HepG2 (cell line): ENCODE data around the gene GOLGA6L10. TPM values are rescaled to one million over a fixed set of nuclear protein-coding genes. Genes with fewer than 3 reads are reported as not detected.

Experiments
- ATAC-seq: fragments of 200-7000 bp; cut with Tn5 transposase; 3 replicates; pipeline ENCODE4 v1.9.1; 2020; ENCODE audit warnings: mild to moderate bottlenecking, moderate library complexity
- BruUV-seq: library from RNA; stranded (reverse); fragments of 400-500 nt; replicated peaks from 2 replicates; lab custom pipeline; 2021; lab: Mats Ljungman, UMichigan
- CTCF ChIA-PET: fragments of 300-600 bp; formaldehyde crosslinking; extraction: SDS; loops from one replicate; lab custom pipeline; 2021; ENCODE audit warnings: low total read pairs, inconsistent platforms, low intra/inter-chr PET ratio; lab: Yijun Ruan, JAX
- POLR2A ChIA-PET: fragments of 350-600 bp; sonication (Branson Sonifier 250); formaldehyde crosslinking; loops from one replicate; lab custom pipeline; 2020; ENCODE audit warnings: antibody characterized with exemption, inconsistent platforms; lab: Yijun Ruan, JAX
- DNase-seq: peaks from one replicate; pipeline ENCODE4 v3.0.0-alpha.2; 2015; ENCODE audit warnings: low spot score
- FAIRE-seq: peaks from 3 replicates; lab custom pipeline; 2011; peaks lifted over from hg19 to GRCh38; lab: Jason Lieb, UNC
- H2AFZ ChIP-seq: one replicate; pipeline ENCODE4 v1.6.1; 2011; ENCODE audit warnings: low read length, inconsistent platforms
- H3K27ac ChIP-seq: fragments of 300-600 bp; 3 replicates; pipeline ENCODE4 v1.8.0; 2011; ENCODE audit warnings: mixed run types, mild to moderate bottlenecking, mixed read lengths, low read length, inconsistent platforms; ENCODE audit not compliant: insufficient read depth; ENCODE audit errors: extremely low read length
- H3K27me3 ChIP-seq, 2 experiments: fragments of 200-600 bp in 1 of 2; 2 replicates in 1 of 2; 3 replicates in 1 of 2; pipeline versions ENCODE4 v1.6.0 to v1.8.0; 2011; ENCODE audit warnings: low read length in 2 of 2, mild to moderate bottlenecking in 2 of 2, moderate library complexity in 2 of 2, inconsistent platforms in 1 of 2; ENCODE audit not compliant: insufficient read depth in 2 of 2, control insufficient read depth in 1 of 2
- H3K36me3 ChIP-seq, 2 experiments: fragments of 200-600 bp in 1 of 2; replicated peaks in 1 of 2; 2 replicates in 1 of 2; 3 replicates in 1 of 2; pipeline versions ENCODE4 v1.5.1 to v1.8.0; 2011; ENCODE audit warnings: low read length in 2 of 2, inconsistent platforms in 1 of 2; ENCODE audit not compliant: insufficient read depth in 2 of 2, control insufficient read depth in 1 of 2
- H3K4me1 ChIP-seq: 2 replicates; pipeline ENCODE4 v1.5.1; 2012; ENCODE audit warnings: low read length, inconsistent platforms; ENCODE audit not compliant: insufficient read depth
- H3K4me2 ChIP-seq: 2 replicates; pipeline ENCODE4 v1.6.0; 2011; ENCODE audit warnings: low read depth, low read length, inconsistent platforms
- H3K4me3 ChIP-seq, 3 experiments: fragments of 200-600 bp in 1 of 3; sonication (generic), shearing (Covaris generic) in 1 of 3; replicated peaks in 1 of 3; 2 replicates each; pipeline ENCODE4 v1.5.1; 2011 to 2016; ENCODE audit warnings: low read length in 3 of 3, inconsistent platforms in 2 of 3, low read depth in 2 of 3, mild to moderate bottlenecking in 2 of 3, control low read depth in 1 of 3, mixed read lengths in 1 of 3; ENCODE audit not compliant: insufficient read depth in 1 of 3
- H3K79me2 ChIP-seq: one replicate; pipeline ENCODE4 v1.6.1; 2011; ENCODE audit warnings: low read length, inconsistent platforms; ENCODE audit not compliant: insufficient read depth
- H3K9ac ChIP-seq: 2 replicates; pipeline ENCODE4 v1.6.0; 2011; ENCODE audit warnings: mild to moderate bottlenecking, low read depth, low read length, inconsistent platforms; ENCODE audit not compliant: insufficient read depth
- H3K9me3 ChIP-seq: 2 replicates; pipeline ENCODE4 v1.5.1; 2012; ENCODE audit warnings: mild to moderate bottlenecking, low read length
- H4K20me1 ChIP-seq: 2 replicates; pipeline ENCODE4 v1.6.0; 2011; ENCODE audit warnings: inconsistent platforms, mild to moderate bottlenecking, low read length, moderate library complexity; ENCODE audit not compliant: insufficient read depth
- SNAI1 ChIP-seq: sonication (generic); formaldehyde crosslinking; IDR thresholded peaks from 2 replicates; pipeline ENCODE4 v1.5.0; 2020; ENCODE audit warnings: mild to moderate bottlenecking, missing genetic modification reagents, borderline replicate concordance
- TCF7L2 ChIP-seq: IDR thresholded peaks from 2 replicates; pipeline ENCODE4 v1.6.1; 2011; ENCODE audit warnings: mild to moderate bottlenecking, low read depth, low read length, moderate library complexity
- WGBS: methylation state at CpG from one replicate; pipeline ENCODE4 v1.1.6; 2017; ENCODE audit warnings: low lambda C conversion rate; 5-methylcytosine and 5-hydroxymethylcytosine counted together
- in situ Hi-C: cut with HindIII; loops from 2 replicates; pipeline ENCODE4 v1.10.0; 2017; ENCODE audit warnings: low pct_unique_long_range_greater_than_20kb; ENCODE audit not compliant: extremely low pct_ligation_motif_present
- intact Hi-C: fragments of 100-400 bp; cut with micrococcal nuclease; formaldehyde crosslinking; loops from one replicate; pipeline ENCODE4 v1.10.0; 2022; ENCODE audit not compliant: unreplicated experiment
- polyA plus RNA-seq, 8 experiments: library from polyadenylated mRNA; depleted of rRNA in 3 of 8; stranded (reverse) in 7 of 8; unstranded in 1 of 8; fragments of >200 nt; fragmentation: Illumina TruSeq in 4 of 8; extraction: Trizol in 4 of 8; gene quantifications; 2 replicates each; pipeline versions ENCODE4 v1.2.1 to v1.2.3, GENCODE V29; 2011 to 2016; ENCODE audit warnings: low read depth in 4 of 8, missing spikeins in 1 of 8, mixed read lengths in 1 of 8; ENCODE audit not compliant: insufficient read depth in 1 of 8
- total RNA-seq, 5 experiments: library from RNA; depleted of rRNA; stranded (reverse); fragments of >200 nt; fragmentation: Illumina TruSeq; extraction: Trizol; gene quantifications; 2 replicates each; pipeline ENCODE4 v1.2.3, GENCODE V29; 2016; ENCODE audit warnings: low read depth in 1 of 5
- TF ChIP-seq, protein P1 (sequence below): sonication (generic); formaldehyde crosslinking; IDR thresholded peaks from 2 replicates; pipeline ENCODE4 v1.5.0; 2020; ENCODE audit warnings: mild to moderate bottlenecking, missing genetic modification reagents, moderate library complexity
- TF ChIP-seq, protein P2 (sequence below): sonication (generic); formaldehyde crosslinking; IDR thresholded peaks from 2 replicates; pipeline ENCODE4 v1.8.1; 2023; ENCODE audit warnings: mild to moderate bottlenecking, missing genetic modification reagents

Gene GOLGA6L10
- total and polyA plus RNA-seq, 2 of the 13 experiments (the other 11 are each of a cell fraction or from before 2014, with no cell fraction given), result 1.5 to 2.5 TPM

DNA sequence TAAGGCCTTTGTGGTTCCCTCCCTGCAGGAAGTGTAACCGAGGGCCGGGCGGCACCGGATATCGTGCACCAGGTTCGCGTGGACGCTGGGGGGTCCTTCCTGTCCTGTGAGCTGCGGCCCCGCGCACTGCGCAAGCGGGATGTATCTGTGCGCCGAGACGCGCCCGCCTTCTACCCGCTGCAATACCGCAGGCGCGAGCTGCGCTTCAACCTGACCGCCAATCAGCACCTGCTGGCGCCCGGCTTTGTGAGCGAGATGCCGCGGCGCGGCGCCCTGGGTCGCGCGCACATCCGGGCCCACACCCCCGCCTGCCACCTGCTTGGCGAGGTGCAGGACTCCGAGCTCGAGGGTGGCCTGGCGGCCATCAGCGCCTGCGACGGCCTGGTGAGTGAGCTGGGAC, 50.8 kb downstream of the GOLGA6L10 start (continued):
- TF ChIP-seq, protein P1, sequence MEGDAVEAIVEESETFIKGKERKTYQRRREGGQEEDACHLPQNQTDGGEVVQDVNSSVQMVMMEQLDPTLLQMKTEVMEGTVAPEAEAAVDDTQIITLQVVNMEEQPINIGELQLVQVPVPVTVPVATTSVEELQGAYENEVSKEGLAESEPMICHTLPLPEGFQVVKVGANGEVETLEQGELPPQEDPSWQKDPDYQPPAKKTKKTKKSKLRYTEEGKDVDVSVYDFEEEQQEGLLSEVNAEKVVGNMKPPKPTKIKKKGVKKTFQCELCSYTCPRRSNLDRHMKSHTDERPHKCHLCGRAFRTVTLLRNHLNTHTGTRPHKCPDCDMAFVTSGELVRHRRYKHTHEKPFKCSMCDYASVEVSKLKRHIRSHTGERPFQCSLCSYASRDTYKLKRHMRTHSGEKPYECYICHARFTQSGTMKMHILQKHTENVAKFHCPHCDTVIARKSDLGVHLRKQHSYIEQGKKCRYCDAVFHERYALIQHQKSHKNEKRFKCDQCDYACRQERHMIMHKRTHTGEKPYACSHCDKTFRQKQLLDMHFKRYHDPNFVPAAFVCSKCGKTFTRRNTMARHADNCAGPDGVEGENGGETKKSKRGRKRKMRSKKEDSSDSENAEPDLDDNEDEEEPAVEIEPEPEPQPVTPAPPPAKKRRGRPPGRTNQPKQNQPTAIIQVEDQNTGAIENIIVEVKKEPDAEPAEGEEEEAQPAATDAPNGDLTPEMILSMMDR (CRISPR knock-in tag), result no peak

DNA sequence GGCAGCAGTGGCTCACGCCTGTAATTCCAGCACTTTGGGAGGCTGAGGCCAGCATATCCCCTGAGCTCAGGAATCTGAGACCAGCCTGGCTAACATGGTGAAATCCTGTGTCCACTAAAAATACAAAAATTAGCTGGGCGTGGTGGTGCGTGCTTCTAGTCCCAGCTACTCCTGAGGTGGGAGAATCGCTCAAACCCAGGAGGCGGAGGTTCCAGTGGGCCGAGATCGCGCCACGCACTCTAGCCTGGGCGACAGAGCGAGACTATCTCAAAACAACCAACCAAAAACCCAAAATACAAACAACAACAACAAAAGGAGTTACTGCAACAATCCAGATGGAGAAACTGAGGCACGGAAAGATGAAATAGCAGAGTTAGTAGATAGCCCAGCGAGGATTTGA, 51.2 kb downstream of the GOLGA6L10 start:
- no peaks in the 10 kb centered on the region for H3K79me2 ChIP-seq
- no peak for FAIRE-seq
- POLR2A ChIA-PET, result no interaction called here
- DNase-seq, result no peak
- no peaks in the 10 kb centered on the region for H4K20me1 ChIP-seq
- H2AFZ ChIP-seq, result no peak overlapping the region
- in situ Hi-C loops (no loop called here), intact Hi-C loops (no loop called here)
- H3K4me2 ChIP-seq, result no peak overlapping the region
- no TSS peak for BruUV-seq
- 63% methylated on average over 12 of the region's 13 CpGs for WGBS
- no peak overlapping the region for H3K4me3 ChIP-seq
- no peak overlapping the region for H3K27ac ChIP-seq
- H3K9ac ChIP-seq, result no peak overlapping the region
- H3K27me3 ChIP-seq, result peaks cover 0 to 2% of the 10 kb centered on the region in 2 experiments; a peak in 1 of 5 replicates
- CTCF ChIA-PET, result no interaction called here
- TF ChIP-seq, protein P2, sequence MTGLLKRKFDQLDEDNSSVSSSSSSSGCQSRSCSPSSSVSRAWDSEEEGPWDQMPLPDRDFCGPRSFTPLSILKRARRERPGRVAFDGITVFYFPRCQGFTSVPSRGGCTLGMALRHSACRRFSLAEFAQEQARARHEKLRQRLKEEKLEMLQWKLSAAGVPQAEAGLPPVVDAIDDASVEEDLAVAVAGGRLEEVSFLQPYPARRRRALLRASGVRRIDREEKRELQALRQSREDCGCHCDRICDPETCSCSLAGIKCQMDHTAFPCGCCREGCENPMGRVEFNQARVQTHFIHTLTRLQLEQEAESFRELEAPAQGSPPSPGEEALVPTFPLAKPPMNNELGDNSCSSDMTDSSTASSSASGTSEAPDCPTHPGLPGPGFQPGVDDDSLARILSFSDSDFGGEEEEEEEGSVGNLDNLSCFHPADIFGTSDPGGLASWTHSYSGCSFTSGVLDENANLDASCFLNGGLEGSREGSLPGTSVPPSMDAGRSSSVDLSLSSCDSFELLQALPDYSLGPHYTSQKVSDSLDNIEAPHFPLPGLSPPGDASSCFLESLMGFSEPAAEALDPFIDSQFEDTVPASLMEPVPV (CRISPR knock-in tag), result no peak
- TF ChIP-seq SNAI1 (CRISPR knock-in tag) (no peak), TCF7L2 (no peak)
- no peaks in the 10 kb centered on the region for H3K36me3 ChIP-seq
- H3K4me1 ChIP-seq, result no peaks in the 10 kb centered on the region
- ATAC-seq, result no peak
- H3K9me3 ChIP-seq, result no peaks in the 10 kb centered on the region
